HL-60 (cell line): ENCODE results near the gene WDR37.
"Not testable (repeated sequence)": the region's sequence is repeated elsewhere in the genome, so short reads cannot be mapped to it uniquely, and the experiment has no call there.

Experiments used
- DNase-seq, 2 experiments: peaks; one replicate each; pipeline ENCODE4 v3.0.0-alpha.2; 2010 to 2020; ENCODE audit warnings: low read depth in 1 of 2, low spot score in 1 of 2
- H3K27ac ChIP-seq: fragments of 250-450 bp; sonication (Bioruptor Pico); replicated peaks from 2 replicates; pipeline ENCODE4 v1.5.1; 2020; ENCODE audit warnings: mild to moderate bottlenecking, moderate library complexity
- H3K27me3 ChIP-seq: fragments of 250-450 bp; sonication (Bioruptor Pico); 2 replicates; pipeline ENCODE4 v1.5.1; 2021; ENCODE audit warnings: mild to moderate bottlenecking, moderate library complexity; ENCODE audit not compliant: insufficient read depth, poor library complexity, severe bottlenecking
- H3K4me3 ChIP-seq: replicated peaks from 2 replicates; pipeline ENCODE4 v1.5.1; 2011; ENCODE audit warnings: mild to moderate bottlenecking, control low read depth, low read length; ENCODE audit not compliant: insufficient read depth
- GABPA ChIP-seq: IDR thresholded peaks from 2 replicates; pipeline ENCODE4 v1.6.1; 2012; ENCODE audit warnings: low read depth
- POLR2AphosphoS5 ChIP-seq: IDR thresholded peaks from 2 replicates; pipeline ENCODE4 v1.6.1; 2012; ENCODE audit warnings: low read depth
- SPI1 ChIP-seq: IDR thresholded peaks from 2 replicates; pipeline ENCODE4 v1.6.1; 2012; ENCODE audit warnings: low read depth, mild to moderate bottlenecking, borderline replicate concordance
- TF ChIP-seq, protein P1 (sequence below): IDR thresholded peaks from 2 replicates; pipeline ENCODE4 v1.6.1; 2012; ENCODE audit warnings: low read depth; ENCODE audit not compliant: insufficient replicate concordance
- TF ChIP-seq, protein P2 (sequence below): IDR thresholded peaks from one replicate; pipeline ENCODE4 v1.5.1; 2011; ENCODE audit warnings: low read length, control low read depth, inconsistent platforms; ENCODE audit not compliant: insufficient read depth

The WDR37 gene

DNA sequence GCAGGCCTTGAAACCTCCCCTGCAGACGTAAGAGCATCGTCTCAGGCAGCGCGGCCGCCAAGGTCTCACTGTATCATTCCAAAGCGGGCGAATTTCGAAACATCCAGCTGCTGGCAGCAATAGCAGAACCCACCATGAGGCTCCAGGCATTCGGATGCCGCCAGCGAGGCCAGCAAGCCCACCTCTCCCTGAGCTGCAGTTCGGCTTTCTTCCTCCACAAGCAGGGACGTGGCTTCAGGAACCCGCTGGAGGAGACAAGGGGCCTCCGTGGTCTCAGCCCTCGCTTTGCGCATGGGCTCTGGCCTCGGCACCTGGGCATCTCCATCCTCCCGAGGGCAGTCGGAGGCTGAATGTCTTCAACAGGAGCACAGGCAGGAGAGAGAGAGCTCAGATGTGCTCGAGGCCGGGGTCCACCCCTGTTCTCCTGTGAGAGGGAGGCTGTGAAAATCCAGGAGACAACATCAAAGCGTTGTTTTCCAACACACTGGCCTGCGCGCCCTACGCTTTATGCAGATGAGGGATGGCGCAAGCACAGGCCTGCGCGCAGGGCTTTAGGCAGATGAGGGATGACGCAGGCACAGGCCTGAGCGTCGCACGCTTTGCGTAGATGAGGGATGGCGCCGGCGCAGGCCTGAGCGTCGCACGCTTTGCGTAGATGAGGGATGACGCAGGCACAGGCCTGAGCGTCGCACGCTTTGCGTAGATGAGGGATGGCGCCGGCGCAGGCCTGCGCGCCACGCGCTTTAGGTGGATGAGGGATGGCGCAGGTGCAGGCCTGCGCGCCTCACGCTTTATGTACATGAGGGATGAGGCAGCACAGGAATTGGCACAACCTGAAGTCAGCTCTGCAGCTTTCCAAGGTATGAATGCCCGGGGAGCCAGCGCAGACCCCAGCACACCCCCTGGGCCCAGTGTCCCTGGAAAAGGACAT lies 103.2 kb downstream of the WDR37 start:
- no peaks in the 10 kb centered on the region for H3K27me3 ChIP-seq
- no peak for TF ChIP-seq GABPA
- TF ChIP-seq SPI1 = no peak
- TF ChIP-seq, protein P1, sequence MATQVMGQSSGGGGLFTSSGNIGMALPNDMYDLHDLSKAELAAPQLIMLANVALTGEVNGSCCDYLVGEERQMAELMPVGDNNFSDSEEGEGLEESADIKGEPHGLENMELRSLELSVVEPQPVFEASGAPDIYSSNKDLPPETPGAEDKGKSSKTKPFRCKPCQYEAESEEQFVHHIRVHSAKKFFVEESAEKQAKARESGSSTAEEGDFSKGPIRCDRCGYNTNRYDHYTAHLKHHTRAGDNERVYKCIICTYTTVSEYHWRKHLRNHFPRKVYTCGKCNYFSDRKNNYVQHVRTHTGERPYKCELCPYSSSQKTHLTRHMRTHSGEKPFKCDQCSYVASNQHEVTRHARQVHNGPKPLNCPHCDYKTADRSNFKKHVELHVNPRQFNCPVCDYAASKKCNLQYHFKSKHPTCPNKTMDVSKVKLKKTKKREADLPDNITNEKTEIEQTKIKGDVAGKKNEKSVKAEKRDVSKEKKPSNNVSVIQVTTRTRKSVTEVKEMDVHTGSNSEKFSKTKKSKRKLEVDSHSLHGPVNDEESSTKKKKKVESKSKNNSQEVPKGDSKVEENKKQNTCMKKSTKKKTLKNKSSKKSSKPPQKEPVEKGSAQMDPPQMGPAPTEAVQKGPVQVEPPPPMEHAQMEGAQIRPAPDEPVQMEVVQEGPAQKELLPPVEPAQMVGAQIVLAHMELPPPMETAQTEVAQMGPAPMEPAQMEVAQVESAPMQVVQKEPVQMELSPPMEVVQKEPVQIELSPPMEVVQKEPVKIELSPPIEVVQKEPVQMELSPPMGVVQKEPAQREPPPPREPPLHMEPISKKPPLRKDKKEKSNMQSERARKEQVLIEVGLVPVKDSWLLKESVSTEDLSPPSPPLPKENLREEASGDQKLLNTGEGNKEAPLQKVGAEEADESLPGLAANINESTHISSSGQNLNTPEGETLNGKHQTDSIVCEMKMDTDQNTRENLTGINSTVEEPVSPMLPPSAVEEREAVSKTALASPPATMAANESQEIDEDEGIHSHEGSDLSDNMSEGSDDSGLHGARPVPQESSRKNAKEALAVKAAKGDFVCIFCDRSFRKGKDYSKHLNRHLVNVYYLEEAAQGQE = no peak
- no peak for TF ChIP-seq POLR2AphosphoS5
- TF ChIP-seq, protein P2, sequence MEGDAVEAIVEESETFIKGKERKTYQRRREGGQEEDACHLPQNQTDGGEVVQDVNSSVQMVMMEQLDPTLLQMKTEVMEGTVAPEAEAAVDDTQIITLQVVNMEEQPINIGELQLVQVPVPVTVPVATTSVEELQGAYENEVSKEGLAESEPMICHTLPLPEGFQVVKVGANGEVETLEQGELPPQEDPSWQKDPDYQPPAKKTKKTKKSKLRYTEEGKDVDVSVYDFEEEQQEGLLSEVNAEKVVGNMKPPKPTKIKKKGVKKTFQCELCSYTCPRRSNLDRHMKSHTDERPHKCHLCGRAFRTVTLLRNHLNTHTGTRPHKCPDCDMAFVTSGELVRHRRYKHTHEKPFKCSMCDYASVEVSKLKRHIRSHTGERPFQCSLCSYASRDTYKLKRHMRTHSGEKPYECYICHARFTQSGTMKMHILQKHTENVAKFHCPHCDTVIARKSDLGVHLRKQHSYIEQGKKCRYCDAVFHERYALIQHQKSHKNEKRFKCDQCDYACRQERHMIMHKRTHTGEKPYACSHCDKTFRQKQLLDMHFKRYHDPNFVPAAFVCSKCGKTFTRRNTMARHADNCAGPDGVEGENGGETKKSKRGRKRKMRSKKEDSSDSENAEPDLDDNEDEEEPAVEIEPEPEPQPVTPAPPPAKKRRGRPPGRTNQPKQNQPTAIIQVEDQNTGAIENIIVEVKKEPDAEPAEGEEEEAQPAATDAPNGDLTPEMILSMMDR = no peak
- no peak overlapping the region for H3K4me3 ChIP-seq
- no peak overlapping the region for H3K27ac ChIP-seq
- DNase-seq = no peak

DNA sequence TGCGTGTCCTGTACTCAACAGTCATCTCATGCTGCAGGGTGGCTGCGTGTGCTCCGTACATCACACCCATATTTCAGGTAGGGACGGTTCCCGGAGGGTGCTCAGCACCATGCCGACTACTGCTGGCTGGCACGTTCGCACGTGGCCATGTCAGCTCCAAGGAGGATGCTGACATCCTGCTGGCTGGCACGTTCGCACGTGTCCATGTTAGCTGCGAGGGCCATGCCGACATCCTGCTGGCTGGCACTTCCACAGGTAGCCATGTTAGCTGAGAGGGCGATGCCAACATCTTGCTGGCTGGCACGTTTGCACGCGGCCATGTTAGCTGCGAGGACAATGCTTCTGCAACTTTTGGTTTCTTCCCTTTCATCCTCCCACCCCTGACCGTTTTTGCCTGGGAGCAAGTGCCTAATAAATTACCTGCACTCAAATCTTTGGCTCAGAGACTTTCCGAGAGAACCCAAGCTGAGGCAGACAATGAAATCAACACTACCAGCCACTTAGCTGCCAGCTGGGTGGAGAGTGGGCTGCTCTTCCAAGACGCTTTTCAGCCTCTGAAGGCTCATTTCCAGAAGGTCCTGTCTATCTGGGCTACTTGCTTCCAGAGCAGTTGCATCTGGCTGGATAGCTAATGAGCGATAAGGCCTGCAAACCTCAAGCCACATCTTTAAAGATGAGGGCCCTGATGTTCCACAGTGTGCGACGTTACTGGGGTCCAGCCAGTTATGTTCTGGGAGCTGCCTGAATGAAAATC lies 104.6 kb downstream of the WDR37 start:
- Histone ChIP-seq H3K27ac (no peak overlapping the region), H3K4me3 (no peak overlapping the region), H3K27me3 (no peaks in the 10 kb centered on the region)
- DNase-seq = no peak
- TF ChIP-seq POLR2AphosphoS5 (no peak), SPI1 (no peak), GABPA (no peak)
- TF ChIP-seq, protein P2 = no peak
- TF ChIP-seq, protein P1 = no peak

DNA sequence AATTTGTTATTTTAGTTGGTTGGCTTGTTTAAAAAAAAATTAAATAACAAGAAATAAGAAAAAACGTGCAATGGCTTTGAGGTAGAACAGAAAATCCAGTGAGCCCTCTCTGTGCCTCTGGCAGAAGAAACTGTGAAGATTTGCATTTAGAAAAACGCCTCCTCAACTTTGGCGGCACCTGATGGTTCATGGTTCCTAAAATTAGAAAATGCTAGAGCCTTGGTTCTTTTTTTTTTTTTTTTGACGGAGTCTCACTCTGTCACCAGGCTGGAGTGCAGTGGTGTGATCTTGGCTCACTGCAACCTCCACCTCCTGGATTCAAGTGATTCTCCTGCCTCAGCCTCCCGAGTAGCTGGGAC lies 105.1 kb downstream of the WDR37 start:
- not testable (repeated sequence) for H3K27me3 ChIP-seq, DNase-seq, H3K27ac ChIP-seq, H3K4me3 ChIP-seq

DNA sequence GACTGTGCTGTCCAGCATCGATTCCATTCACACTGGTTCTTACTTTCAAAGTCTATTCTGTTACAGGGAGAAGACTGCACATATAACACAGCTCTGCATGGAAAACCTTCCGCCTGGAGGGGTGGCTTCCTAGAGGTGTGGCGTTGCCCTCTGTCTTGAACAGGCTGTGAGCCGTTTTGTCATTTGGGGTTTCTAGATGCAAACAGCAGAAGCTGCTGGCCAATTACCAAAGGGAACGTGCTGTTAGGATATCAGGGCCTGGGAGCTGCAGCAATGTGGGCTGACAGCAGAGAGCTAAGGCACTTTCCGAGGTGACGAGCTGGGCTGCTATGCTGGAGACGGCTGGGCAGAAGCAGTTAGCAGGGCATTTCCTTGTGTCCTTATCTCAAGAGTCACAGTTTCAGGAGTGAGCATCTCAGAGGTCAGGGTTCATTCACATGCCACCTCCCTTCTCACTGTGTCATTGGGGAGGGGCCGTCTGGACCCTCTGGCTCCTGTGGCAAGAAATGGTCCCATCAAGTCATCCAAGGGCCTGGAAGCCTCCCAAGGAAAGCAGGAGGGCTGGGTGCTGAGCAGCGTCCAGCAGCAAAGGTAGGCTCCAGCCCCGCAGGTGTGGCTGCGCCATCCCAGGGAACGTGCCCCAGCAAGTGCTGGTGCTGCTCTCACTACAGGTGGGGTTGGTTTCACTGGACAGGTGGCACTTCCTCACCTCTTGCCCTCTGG lies 106.5 kb downstream of the WDR37 start:
- no peak for DNase-seq
- Histone ChIP-seq H3K27me3 (no peaks in the 10 kb centered on the region), H3K4me3 (no peak overlapping the region), H3K27ac (no peak overlapping the region)
- TF ChIP-seq, protein P1 = no peak
- TF ChIP-seq, protein P2 = no peak
- TF ChIP-seq GABPA (no peak), POLR2AphosphoS5 (no peak), SPI1 (no peak)
